ENCODE results near the gene NSUN3.
"Not testable (repeated sequence)": the region's sequence is repeated elsewhere in the genome, so short reads cannot be mapped to it uniquely, and the experiment has no call there.

The NSUN3 gene

GRCh38 chr3:94036909-94037507, 25.9 kb upstream of the NSUN3 start:
- no peak overlapping the region for H3K27ac ChIP-seq
- TF ChIP-seq ZFX (IDR thresholded peaks at IDR 0.05): no peak
- TF ChIP-seq, protein P1, sequence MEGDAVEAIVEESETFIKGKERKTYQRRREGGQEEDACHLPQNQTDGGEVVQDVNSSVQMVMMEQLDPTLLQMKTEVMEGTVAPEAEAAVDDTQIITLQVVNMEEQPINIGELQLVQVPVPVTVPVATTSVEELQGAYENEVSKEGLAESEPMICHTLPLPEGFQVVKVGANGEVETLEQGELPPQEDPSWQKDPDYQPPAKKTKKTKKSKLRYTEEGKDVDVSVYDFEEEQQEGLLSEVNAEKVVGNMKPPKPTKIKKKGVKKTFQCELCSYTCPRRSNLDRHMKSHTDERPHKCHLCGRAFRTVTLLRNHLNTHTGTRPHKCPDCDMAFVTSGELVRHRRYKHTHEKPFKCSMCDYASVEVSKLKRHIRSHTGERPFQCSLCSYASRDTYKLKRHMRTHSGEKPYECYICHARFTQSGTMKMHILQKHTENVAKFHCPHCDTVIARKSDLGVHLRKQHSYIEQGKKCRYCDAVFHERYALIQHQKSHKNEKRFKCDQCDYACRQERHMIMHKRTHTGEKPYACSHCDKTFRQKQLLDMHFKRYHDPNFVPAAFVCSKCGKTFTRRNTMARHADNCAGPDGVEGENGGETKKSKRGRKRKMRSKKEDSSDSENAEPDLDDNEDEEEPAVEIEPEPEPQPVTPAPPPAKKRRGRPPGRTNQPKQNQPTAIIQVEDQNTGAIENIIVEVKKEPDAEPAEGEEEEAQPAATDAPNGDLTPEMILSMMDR (conservative IDR thresholded peaks at IDR 0.05): peak; percentile 68

DNA sequence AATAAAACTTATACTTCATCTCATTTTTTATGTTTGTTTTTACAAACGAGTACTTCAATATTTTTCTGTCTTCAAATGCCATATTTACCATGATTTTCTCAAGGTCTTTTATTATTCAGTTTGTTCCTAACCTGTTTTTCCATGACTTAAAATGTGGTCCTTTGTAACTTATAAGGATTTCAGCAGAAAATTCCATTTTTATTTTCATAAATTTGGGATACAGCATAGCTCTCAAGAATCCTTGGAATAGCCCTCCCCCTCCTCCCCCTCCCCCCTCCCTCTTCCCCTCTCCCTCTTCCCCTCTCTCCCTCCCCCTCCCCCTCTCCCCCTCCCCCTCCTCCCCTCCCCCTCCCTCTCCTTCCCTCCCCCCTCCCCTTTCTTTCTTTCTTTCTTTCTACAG, 19.6 kb upstream of the NSUN3 start:
- no peak overlapping the region for H3K27ac ChIP-seq
- TF ChIP-seq, protein P1 (conservative IDR thresholded peaks at IDR 0.05): no peak
- TF ChIP-seq ZFX (IDR thresholded peaks at IDR 0.05): no peak

DNA sequence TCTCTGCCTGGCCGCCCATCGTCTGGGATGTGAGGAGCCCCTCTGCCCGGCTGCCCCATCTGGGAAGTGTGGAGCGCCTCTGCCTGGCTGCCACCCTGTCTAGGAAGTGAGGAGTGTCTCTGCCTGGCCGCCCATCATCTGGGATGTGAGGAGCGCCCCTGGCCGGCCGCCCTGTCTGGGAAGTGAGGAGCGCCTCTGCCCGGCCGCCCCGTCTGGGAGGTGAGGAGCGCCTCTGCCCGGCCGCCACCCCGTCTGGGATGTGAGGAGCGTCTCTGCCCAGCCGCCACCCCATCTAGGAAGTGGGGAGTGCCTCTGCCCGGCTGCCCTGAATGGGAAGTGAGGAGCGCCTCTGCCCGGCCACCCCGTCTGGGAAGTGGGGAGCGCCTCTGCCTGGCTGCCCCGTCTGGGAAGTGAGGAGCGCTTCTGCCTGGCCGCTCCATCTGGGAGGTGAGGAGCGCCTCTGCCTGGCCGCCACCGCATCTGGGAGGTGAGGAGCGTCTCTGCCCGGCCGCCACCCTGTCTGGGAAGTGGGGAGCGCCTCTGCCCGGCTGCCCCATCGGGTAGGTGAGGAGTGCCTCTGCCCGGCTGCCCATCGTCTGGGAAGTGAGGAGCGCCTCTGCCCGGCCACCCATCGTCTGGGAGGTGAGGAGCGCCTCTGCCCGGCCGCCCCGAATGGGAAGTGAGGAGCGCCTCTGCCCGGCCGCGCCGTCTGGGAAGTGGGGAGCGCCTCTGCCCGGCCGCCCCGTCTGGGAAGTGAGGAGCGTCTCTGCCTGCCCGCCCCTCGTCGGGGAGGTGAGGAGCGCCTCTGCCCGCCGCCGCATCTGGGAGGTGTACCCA, 18.5 kb upstream of the NSUN3 start:
- H3K27ac ChIP-seq: not testable (repeated sequence)

- H3K27ac ChIP-seq: no peak overlapping the region
- TF ChIP-seq ZFX (IDR thresholded peaks at IDR 0.05): no peak
- TF ChIP-seq, protein P1 (conservative IDR thresholded peaks at IDR 0.05): no peak
These were observed 16.3 kb upstream of the NSUN3 start for GRCh38 chr3:94046533-94046932.

DNA sequence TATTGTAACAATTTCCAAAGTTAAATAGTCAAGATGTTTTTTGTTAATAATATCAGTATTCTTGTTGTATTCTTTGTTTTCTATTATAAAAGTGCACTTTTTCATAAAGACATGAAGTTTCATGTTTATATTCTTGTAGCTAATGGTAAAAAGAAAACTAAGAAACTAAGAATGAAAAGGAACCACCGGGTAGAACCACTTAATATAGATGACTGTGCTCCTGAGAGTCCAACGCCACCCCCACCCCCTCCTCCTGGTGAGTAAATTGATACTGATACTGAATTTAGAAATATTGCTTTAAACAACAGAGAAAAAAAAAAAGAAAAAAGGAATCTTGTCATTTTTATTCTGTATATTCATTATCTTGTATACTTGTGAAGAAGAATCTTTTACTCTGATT, 13.6 kb upstream of the NSUN3 start:
- H3K27ac ChIP-seq: no peak overlapping the region
- TF ChIP-seq, protein P1 (conservative IDR thresholded peaks at IDR 0.05): no peak
- TF ChIP-seq ZFX (IDR thresholded peaks at IDR 0.05): no peak

DNA sequence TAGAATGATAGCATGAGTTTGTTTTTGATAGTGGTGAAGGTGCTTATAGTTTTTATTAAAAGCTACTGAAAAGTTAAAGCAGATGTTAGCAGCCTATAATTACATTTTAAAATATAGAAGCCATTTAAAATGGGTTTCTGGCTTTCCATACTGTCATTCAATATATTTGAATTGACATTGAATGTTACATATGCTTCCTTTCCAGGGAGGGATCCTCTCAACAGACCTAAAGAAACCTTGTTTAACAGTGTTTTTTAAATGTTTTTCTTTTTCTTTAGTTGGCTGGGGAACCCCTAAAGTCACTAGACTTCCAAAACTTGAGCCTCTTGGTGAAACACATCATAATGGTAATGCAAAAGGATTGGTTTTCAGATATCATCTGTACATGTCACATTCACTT, 12.3 kb upstream of the NSUN3 start:
- no peak overlapping the region for H3K27ac ChIP-seq
- TF ChIP-seq ZFX (IDR thresholded peaks at IDR 0.05): no peak
- TF ChIP-seq, protein P1 (conservative IDR thresholded peaks at IDR 0.05): no peak

DNA sequence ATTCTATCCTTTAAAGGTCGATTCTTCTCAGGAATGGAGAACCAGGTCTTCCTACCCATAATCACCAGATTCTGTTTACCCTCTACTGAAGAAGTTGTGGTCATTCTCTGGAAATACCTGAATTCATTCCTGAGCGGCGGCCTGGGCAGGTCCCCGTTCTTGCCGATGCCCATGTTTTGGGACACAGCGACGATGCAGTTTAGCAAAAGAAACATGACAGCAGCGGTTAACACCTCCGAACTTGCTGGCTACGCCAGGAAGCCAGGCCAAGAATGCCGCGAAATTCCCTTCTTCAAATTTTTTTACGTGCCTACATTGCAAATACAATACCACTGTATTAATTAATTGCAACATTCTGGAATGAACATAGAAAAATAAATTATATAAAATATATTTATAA, 1.6 kb upstream of the NSUN3 start:
- TF ChIP-seq ZFX (IDR thresholded peaks at IDR 0.05): no peak
- TF ChIP-seq, protein P1 (conservative IDR thresholded peaks at IDR 0.05): no peak
- H3K27ac ChIP-seq: no peak overlapping the region
